Endothelial cell of umbilical vein (primary cell): ENCODE data around the gene COL9A1. TPM values are rescaled to one million over a fixed set of nuclear protein-coding genes. Genes with fewer than 3 reads are reported as not detected.

Experiments used
- BruUV-seq: library from RNA; stranded (reverse); fragments of 400-500 nt; replicated peaks from 2 replicates; lab custom pipeline; 2021; lab: Mats Ljungman, UMichigan
- CTCF ChIA-PET: fragments of 300-600, 350-600 bp; sonication (Branson Sonifier 250); formaldehyde crosslinking; loops from one replicate; lab custom pipeline; 2021; ENCODE audit warnings: antibody characterized with exemption, inconsistent platforms; lab: Charles Lee
- POLR2A ChIA-PET: fragments of 300-600, 350-600 bp; sonication (Branson Sonifier 250); formaldehyde crosslinking; loops from one replicate; lab custom pipeline; 2021; ENCODE audit warnings: antibody characterized with exemption, inconsistent platforms; lab: Charles Lee
- DNase-seq: peaks from one replicate; pipeline ENCODE4 v3.0.0-alpha.2; 2011; ENCODE audit warnings: low read depth, low spot score
- FAIRE-seq: peaks from 2 replicates; lab custom pipeline; 2011; peaks lifted over from hg19 to GRCh38; lab: Jason Lieb, UNC
- H2AFZ ChIP-seq: 2 replicates; pipeline ENCODE4 v1.6.0; 2012; ENCODE audit warnings: low read depth, low read length, control low read depth, inconsistent platforms
- H3K27ac ChIP-seq: 2 replicates; pipeline ENCODE4 v1.5.1; 2011; ENCODE audit warnings: low read depth, mild to moderate bottlenecking, control low read depth, low read length, moderate library complexity; ENCODE audit not compliant: insufficient read depth
- H3K27me3 ChIP-seq, 2 experiments: 2 replicates each; pipeline versions ENCODE4 v1.6.0 to v1.6.1; 2011; ENCODE audit warnings: low read length in 2 of 2, mixed read lengths in 1 of 2; ENCODE audit not compliant: control insufficient read depth in 2 of 2, insufficient read depth in 2 of 2
- H3K36me3 ChIP-seq, 2 experiments: 2 replicates in 1 of 2; 3 replicates in 1 of 2; pipeline ENCODE4 v1.5.1; 2011; ENCODE audit warnings: low read length in 2 of 2, mild to moderate bottlenecking in 1 of 2, moderate library complexity in 1 of 2; ENCODE audit not compliant: control insufficient read depth in 2 of 2, insufficient read depth in 2 of 2; ENCODE audit errors: extremely low read depth in 1 of 2
- H3K4me1 ChIP-seq: 3 replicates; pipeline ENCODE4 v1.5.1; 2011; ENCODE audit warnings: mild to moderate bottlenecking, low read length; ENCODE audit not compliant: control insufficient read depth, insufficient read depth; ENCODE audit errors: extremely low read depth
- H3K4me2 ChIP-seq: 2 replicates; pipeline ENCODE4 v1.6.1; 2011; ENCODE audit warnings: low read length, control low read depth, mixed read lengths; ENCODE audit not compliant: insufficient read depth
- H3K4me3 ChIP-seq, 3 experiments: fragments of 200-600 bp in 1 of 3; sonication (generic), shearing (Covaris generic) in 1 of 3; replicated peaks in 1 of 3; 2 replicates each; pipeline ENCODE4 v1.5.1; 2011 to 2016; ENCODE audit warnings: control low read depth in 3 of 3, low read length in 3 of 3, mild to moderate bottlenecking in 2 of 3, inconsistent platforms in 1 of 3, low read depth in 1 of 3, moderate library complexity in 1 of 3; ENCODE audit not compliant: insufficient read depth in 1 of 3
- H3K79me2 ChIP-seq: 2 replicates; pipeline ENCODE4 v1.6.0; 2012; ENCODE audit warnings: low read length, inconsistent platforms; ENCODE audit not compliant: control insufficient read depth, insufficient read depth
- H3K9ac ChIP-seq: replicated peaks from 2 replicates; pipeline ENCODE3; 2011; ENCODE audit warnings: low read length, control low read depth; ENCODE audit not compliant: insufficient read depth; ENCODE audit errors: extremely low read depth
- H3K9me1 ChIP-seq: replicated peaks from 3 replicates; pipeline ENCODE4 v1.6.0; 2011; ENCODE audit warnings: mild to moderate bottlenecking, low read length; ENCODE audit not compliant: control insufficient read depth, insufficient read depth; ENCODE audit errors: extremely low read depth
- H3K9me3 ChIP-seq: replicated peaks from 2 replicates; pipeline ENCODE4 v1.5.1; 2012; ENCODE audit warnings: low read length, inconsistent platforms; ENCODE audit not compliant: control insufficient read depth, insufficient read depth
- H4K20me1 ChIP-seq: replicated peaks from 2 replicates; pipeline ENCODE3; 2011; ENCODE audit warnings: mild to moderate bottlenecking, low read length; ENCODE audit not compliant: control insufficient read depth, insufficient read depth; ENCODE audit errors: extremely low read depth
- CTCF ChIP-seq, 2 donors: IDR thresholded peaks; 1 replicate in 1 of 2; 2 replicates in 1 of 2; pipeline ENCODE4 v1.5.1; 2011; ENCODE audit warnings: low read length in 2 of 2, mild to moderate bottlenecking in 2 of 2, moderate library complexity in 2 of 2, control low read depth in 1 of 2, inconsistent platforms in 1 of 2, low read depth in 1 of 2; ENCODE audit not compliant: insufficient read depth in 1 of 2; ENCODE audit errors: extremely low read depth in 1 of 2
- EZH2 ChIP-seq: IDR thresholded peaks from 2 replicates; pipeline ENCODE4 v1.6.1; 2012; ENCODE audit warnings: borderline replicate concordance, low read depth, mild to moderate bottlenecking, moderate library complexity, low read length, inconsistent platforms; ENCODE audit not compliant: severe bottlenecking
- GATA2 ChIP-seq: IDR thresholded peaks from 2 replicates; pipeline ENCODE4 v1.7.0; 2011; ENCODE audit warnings: low read depth, mild to moderate bottlenecking, moderate library complexity, mixed read lengths, low read length; ENCODE audit not compliant: insufficient read length, insufficient read depth
- MAX ChIP-seq: IDR thresholded peaks from 2 replicates; pipeline ENCODE4 v1.6.1; 2011; ENCODE audit not compliant: insufficient read depth, insufficient read length
- MYC ChIP-seq: IDR thresholded peaks from one replicate; pipeline ENCODE4 v1.6.1; 2011; ENCODE audit warnings: mild to moderate bottlenecking, low read depth, low read length
- POLR2A ChIP-seq: IDR thresholded peaks from 2 replicates; pipeline ENCODE4 v1.6.1; 2012; ENCODE audit warnings: low read depth, mild to moderate bottlenecking, control low read depth, low read length
- dilution Hi-C: fragments of 300-500 bp; cut with MboI; formaldehyde crosslinking; loops from one replicate; pipeline ENCODE4 v1.15.0; 2019; ENCODE audit warnings: low sequenced_read_pairs; ENCODE audit not compliant: extremely low pct_ligation_motif_present
- intact Hi-C: fragments of 100-400 bp; cut with micrococcal nuclease; formaldehyde crosslinking; loops from one replicate; pipeline ENCODE4 v1.10.0; 2022
- polyA plus RNA-seq, 4 experiments: library from polyadenylated mRNA; depleted of rRNA in 3 of 4; stranded (reverse) in 3 of 4; unstranded in 1 of 4; fragments of >200 nt; gene quantifications; 2 replicates each; pipeline versions ENCODE4 v1.2.1 to v1.2.3, GENCODE V29; 2011 to 2012; ENCODE audit warnings: missing spikeins in 1 of 4
- total RNA-seq: library from RNA; stranded (reverse); gene quantifications from 2 replicates; pipeline ENCODE4 v1.2.3, GENCODE V29; 2021

Gene COL9A1
- total and polyA plus RNA-seq, 2 donors (not counting 3 experiments of a cell fraction or from before 2014, with no cell fraction given): not detected

- ChIA-PET CTCF (interaction anchor here (1.0 to 1.2 kb wide), 4 partner anchors 60 to 649 kb away, joined by 3 to 5 read pairs (median 4); no protein-coding TSS in a partner anchor), POLR2A (no interaction called here)
- no peaks in the 10 kb centered on the region for H3K9me3 ChIP-seq
- no peak overlapping the region for H3K4me2 ChIP-seq
- H3K9ac ChIP-seq: no peak overlapping the region
- no TSS peak for BruUV-seq
- no peaks in the 10 kb centered on the region for H4K20me1 ChIP-seq
- H3K36me3 ChIP-seq: no peaks in the 10 kb centered on the region
- H2AFZ ChIP-seq: no peak overlapping the region
- no peak overlapping the region for H3K27ac ChIP-seq
- FAIRE-seq: no peak
- H3K9me1 ChIP-seq: no peaks in the 10 kb centered on the region
- no peak overlapping the region for H3K4me3 ChIP-seq
- no peaks in the 10 kb centered on the region for H3K4me1 ChIP-seq
- intact Hi-C loops (no loop called here), dilution Hi-C loops (no loop called here)
- TF ChIP-seq GATA2 (no peak), POLR2A (no peak), MYC (no peak), EZH2 (no peak), MAX (no peak), CTCF (IDR thresholded peaks at IDR 0.05; ENCODE audit: extremely low read depth in 1 of 2, insufficient read depth in 1 of 2, low read depth in 1 of 2, low read length in 2 of 2) (no peak)
- DNase-seq: no peak
- H3K27me3 ChIP-seq: peaks cover 0 to 2% of the 10 kb centered on the region in 2 experiments
- H3K79me2 ChIP-seq: no peaks in the 10 kb centered on the region
Observed at GRCh38 chr6:70307008-70307407, 4.1 kb upstream of the COL9A1 start.
